ENCODE data around the gene TFDP2. TPM values are rescaled to one million over a fixed set of nuclear protein-coding genes. Genes with fewer than 3 reads are reported as not detected.

TFDP2 gene
- total RNA-seq, 2 experiments from 2014 or later, result 99.9 to 169 TPM

GRCh38 chr3:141933421-141934300, 215.7 kb downstream of the TFDP2 start:
- H3K36me3 ChIP-seq (ENCODE audit: insufficient read depth, low read length), result peaks cover 10% of the 10 kb centered on the region; the same call in 1 of the 2 replicates
- H3K79me2 ChIP-seq (ENCODE audit: insufficient read depth, low read depth, low read length), result no peaks in the 10 kb centered on the region
- H3K27ac ChIP-seq (ENCODE audit: low read depth, low read length, poor library complexity, severe bottlenecking), result no peak overlapping the region
- no peaks in the 10 kb centered on the region for H3K9me2 ChIP-seq (ENCODE audit: insufficient read depth, low read length)
- H3K4me1 ChIP-seq (ENCODE audit: insufficient read depth, low read length, poor library complexity, severe bottlenecking), result no peaks in the 10 kb centered on the region
- ChIA-PET CTCF (ENCODE audit: unreplicated experiment) (no interaction called here), POLR2A (no interaction called here)
- no peak overlapping the region for H3K4me3 ChIP-seq (ENCODE audit: low read depth, low read length, poor library complexity, severe bottlenecking)
- H3K4me2 ChIP-seq (ENCODE audit: low read length), result no peak overlapping the region
- intact Hi-C loops (cut with micrococcal nuclease; ENCODE audit: unreplicated experiment), result no loop called here
- TF ChIP-seq CTCF (conservative IDR thresholded peaks at IDR 0.05; ENCODE audit: low read length) (no peak), EZH2phosphoT487 (IDR thresholded peaks at IDR 0.05; ENCODE audit: borderline replicate concordance, low read depth, low read length) (no peak)
- no peak overlapping the region for H2AFZ ChIP-seq (ENCODE audit: low read length)
- no peaks in the 10 kb centered on the region for H3K9me3 ChIP-seq (ENCODE audit: low read length)
- DNase-seq (ENCODE audit: low spot score), result no peak
- BruUV-seq (replicated peaks), result no TSS peak
- H4K20me1 ChIP-seq (ENCODE audit: insufficient read depth, low read length), result no peaks in the 10 kb centered on the region

GRCh38 chr3:141930801-141931200, 218.5 kb downstream of the TFDP2 start:
- Histone ChIP-seq H4K20me1 (ENCODE audit: insufficient read depth, low read length) (no peaks in the 10 kb centered on the region), H3K4me2 (ENCODE audit: low read length) (no peak overlapping the region), H3K79me2 (ENCODE audit: insufficient read depth, low read depth, low read length) (no peaks in the 10 kb centered on the region), H3K9me2 (ENCODE audit: insufficient read depth, low read length) (no peaks in the 10 kb centered on the region), H3K4me1 (ENCODE audit: insufficient read depth, low read length, poor library complexity, severe bottlenecking) (no peaks in the 10 kb centered on the region), H3K9me3 (ENCODE audit: low read length) (no peaks in the 10 kb centered on the region), H3K36me3 (ENCODE audit: insufficient read depth, low read length) (peaks cover 35% of the 10 kb centered on the region), H3K27ac (ENCODE audit: low read depth, low read length, poor library complexity, severe bottlenecking) (no peak overlapping the region), H2AFZ (ENCODE audit: low read length) (no peak overlapping the region), H3K4me3 (ENCODE audit: low read depth, low read length, poor library complexity, severe bottlenecking) (no peak overlapping the region)
- no peak for TF ChIP-seq EZH2phosphoT487 (IDR thresholded peaks at IDR 0.05; ENCODE audit: borderline replicate concordance, low read depth, low read length)
- no peak for TF ChIP-seq CTCF (conservative IDR thresholded peaks at IDR 0.05; ENCODE audit: low read length)
- no TSS peak for BruUV-seq (replicated peaks)
- DNase-seq (ENCODE audit: low spot score), result no peak
- POLR2A ChIA-PET, result no interaction called here
- CTCF ChIA-PET (ENCODE audit: unreplicated experiment), result no interaction called here
- intact Hi-C loops (cut with micrococcal nuclease; ENCODE audit: unreplicated experiment), result no loop called here

GRCh38 chr3:141929341-141929995, 219.9 kb downstream of the TFDP2 start:
- no TSS peak for BruUV-seq (replicated peaks)
- ChIA-PET POLR2A (no interaction called here), CTCF (ENCODE audit: unreplicated experiment) (no interaction called here)
- Histone ChIP-seq H3K4me3 (ENCODE audit: low read depth, low read length, poor library complexity, severe bottlenecking) (no peak overlapping the region), H3K4me1 (ENCODE audit: insufficient read depth, low read length, poor library complexity, severe bottlenecking) (no peaks in the 10 kb centered on the region), H3K9me2 (ENCODE audit: insufficient read depth, low read length) (no peaks in the 10 kb centered on the region), H3K79me2 (ENCODE audit: insufficient read depth, low read depth, low read length) (no peaks in the 10 kb centered on the region), H2AFZ (ENCODE audit: low read length) (no peak overlapping the region), H4K20me1 (ENCODE audit: insufficient read depth, low read length) (no peaks in the 10 kb centered on the region), H3K36me3 (ENCODE audit: insufficient read depth, low read length) (peaks cover 48% of the 10 kb centered on the region), H3K27ac (ENCODE audit: low read depth, low read length, poor library complexity, severe bottlenecking) (no peak overlapping the region), H3K4me2 (ENCODE audit: low read length) (no peak overlapping the region), H3K9me3 (ENCODE audit: low read length) (no peaks in the 10 kb centered on the region)
- no peak for DNase-seq (ENCODE audit: low spot score)
- intact Hi-C loops (cut with micrococcal nuclease; ENCODE audit: unreplicated experiment), result no loop called here
- TF ChIP-seq CTCF (conservative IDR thresholded peaks at IDR 0.05; ENCODE audit: low read length) (no peak), EZH2phosphoT487 (IDR thresholded peaks at IDR 0.05; ENCODE audit: borderline replicate concordance, low read depth, low read length) (no peak)
